ENCODE data around the gene ZNF641.

Gene ZNF641

GRCh38 chr12:48388938-48389337, 38.2 kb upstream of the ZNF641 start:
- Histone ChIP-seq H3K4me1 (ENCODE audit: insufficient read depth, low read length, severe bottlenecking) (no peaks in the 10 kb centered on the region), H3K36me3 (ENCODE audit: insufficient read depth, low read length) (no peaks in the 10 kb centered on the region), H3K9me3 (ENCODE audit: low read length) (no peaks in the 10 kb centered on the region), H3K4me3 (ENCODE audit: low read depth, low read length, poor library complexity, severe bottlenecking) (no peak overlapping the region), H3K79me2 (ENCODE audit: insufficient read depth, low read length) (no peaks in the 10 kb centered on the region), H2AFZ (ENCODE audit: low read length) (no peak overlapping the region), H3K4me2 (ENCODE audit: low read length) (no peak overlapping the region), H3F3A (ENCODE audit: insufficient read depth, low read length) (no peaks in the 10 kb centered on the region), H3K27ac (ENCODE audit: low read depth, low read length, poor library complexity, severe bottlenecking) (no peak overlapping the region), H3K27me3 (ENCODE audit: insufficient read depth, low read length) (no peaks in the 10 kb centered on the region), H3K9ac (ENCODE audit: low read length) (no peak overlapping the region), H3K9me2 (ENCODE audit: low read depth, low read length) (no peaks in the 10 kb centered on the region), H4K20me1 (ENCODE audit: insufficient read depth, low read length) (no peaks in the 10 kb centered on the region)
- no peak for TF ChIP-seq CTCF (IDR thresholded peaks at IDR 0.05; ENCODE audit: low read length)
- TF ChIP-seq EZH2 (IDR thresholded peaks at IDR 0.05; ENCODE audit: borderline replicate concordance, low read length), result no peak

- H3K27me3 ChIP-seq (ENCODE audit: insufficient read depth, low read length), result no peaks in the 10 kb centered on the region
- H3K36me3 ChIP-seq (ENCODE audit: insufficient read depth, low read length), result no peaks in the 10 kb centered on the region
- H3F3A ChIP-seq (ENCODE audit: insufficient read depth, low read length), result no peaks in the 10 kb centered on the region
- H3K4me1 ChIP-seq (ENCODE audit: insufficient read depth, low read length, severe bottlenecking), result no peaks in the 10 kb centered on the region
- no peaks in the 10 kb centered on the region for H3K79me2 ChIP-seq (ENCODE audit: insufficient read depth, low read length)
- no peak overlapping the region for H3K27ac ChIP-seq (ENCODE audit: low read depth, low read length, poor library complexity, severe bottlenecking)
- no peaks in the 10 kb centered on the region for H3K9me2 ChIP-seq (ENCODE audit: low read depth, low read length)
- H3K9ac ChIP-seq (ENCODE audit: low read length), result no peak overlapping the region
- H3K4me3 ChIP-seq (ENCODE audit: low read depth, low read length, poor library complexity, severe bottlenecking), result no peak overlapping the region
- H4K20me1 ChIP-seq (ENCODE audit: insufficient read depth, low read length), result no peaks in the 10 kb centered on the region
- H3K9me3 ChIP-seq (ENCODE audit: low read length), result no peaks in the 10 kb centered on the region
- no peak overlapping the region for H3K4me2 ChIP-seq (ENCODE audit: low read length)
- H2AFZ ChIP-seq (ENCODE audit: low read length), result no peak overlapping the region
- TF ChIP-seq EZH2 (IDR thresholded peaks at IDR 0.05; ENCODE audit: borderline replicate concordance, low read length), result no peak
- TF ChIP-seq CTCF (IDR thresholded peaks at IDR 0.05; ENCODE audit: low read length), result no peak
Measured at GRCh38 chr12:48388460-48388859, 37.7 kb upstream of the ZNF641 start.

- no peak overlapping the region for H3K4me2 ChIP-seq (ENCODE audit: low read length)
- H3K4me3 ChIP-seq (ENCODE audit: low read depth, low read length, poor library complexity, severe bottlenecking), result no peak overlapping the region
- H3K27ac ChIP-seq (ENCODE audit: low read depth, low read length, poor library complexity, severe bottlenecking), result no peak overlapping the region
- no peak overlapping the region for H2AFZ ChIP-seq (ENCODE audit: low read length)
- H4K20me1 ChIP-seq (ENCODE audit: insufficient read depth, low read length), result no peaks in the 10 kb centered on the region
- H3F3A ChIP-seq (ENCODE audit: insufficient read depth, low read length), result no peaks in the 10 kb centered on the region
- H3K27me3 ChIP-seq (ENCODE audit: insufficient read depth, low read length), result no peaks in the 10 kb centered on the region
- no peak overlapping the region for H3K9ac ChIP-seq (ENCODE audit: low read length)
- TF ChIP-seq EZH2 (IDR thresholded peaks at IDR 0.05; ENCODE audit: borderline replicate concordance, low read length) (no peak), CTCF (IDR thresholded peaks at IDR 0.05; ENCODE audit: low read length) (no peak)
- H3K36me3 ChIP-seq (ENCODE audit: insufficient read depth, low read length), result no peaks in the 10 kb centered on the region
- no peaks in the 10 kb centered on the region for H3K4me1 ChIP-seq (ENCODE audit: insufficient read depth, low read length, severe bottlenecking)
- no peaks in the 10 kb centered on the region for H3K79me2 ChIP-seq (ENCODE audit: insufficient read depth, low read length)
- no peaks in the 10 kb centered on the region for H3K9me2 ChIP-seq (ENCODE audit: low read depth, low read length)
- H3K9me3 ChIP-seq (ENCODE audit: low read length), result no peaks in the 10 kb centered on the region
Measured at GRCh38 chr12:48380596-48380995, 29.9 kb upstream of the ZNF641 start.
